WTC11 (cell line): Measurements from ENCODE around the gene CBY3. TPM values are rescaled to one million over a fixed set of nuclear protein-coding genes. Genes with fewer than 3 reads are reported as not detected.
"Not testable (repeated sequence)": the region's sequence is repeated elsewhere in the genome, so short reads cannot be mapped to it uniquely, and the experiment has no call there.

Experiments
- ATAC-seq: fragments of 200-7000 bp; cut with Tn5 transposase; 2 replicates; pipeline ENCODE4 v1.10.0; 2021; ENCODE audit warnings: mild to moderate bottlenecking, moderate library complexity
- CTCF ChIA-PET: fragments of 300-600 bp; sonication (Branson Sonifier 250); formaldehyde crosslinking; loops from one replicate; lab custom pipeline; 2021; ENCODE audit warnings: antibody characterized with exemption; lab: Charles Lee
- POLR2A ChIA-PET: fragments of 350-600 bp; sonication (Branson Sonifier 250); formaldehyde crosslinking; loops from one replicate; lab custom pipeline; 2021; ENCODE audit warnings: antibody characterized with exemption; lab: Charles Lee
- DNase-seq: peaks from one replicate; pipeline ENCODE4 v3.0.0; 2021; ENCODE audit warnings: low spot score
- H3K27ac Mint-ChIP-seq: 2 replicates; pipeline ENCODE4 v1.8.0; 2021; ENCODE audit warnings: mixed read lengths
- H3K27me3 Mint-ChIP-seq: 2 replicates; pipeline ENCODE4 v1.8.0; 2021; ENCODE audit warnings: low read depth, mild to moderate bottlenecking, moderate library complexity, mixed read lengths
- H3K36me3 Mint-ChIP-seq: 2 replicates; pipeline ENCODE4 v1.8.0; 2021; ENCODE audit warnings: mixed read lengths
- H3K4me1 Mint-ChIP-seq: 2 replicates; pipeline ENCODE4 v1.8.0; 2022; ENCODE audit warnings: mixed read lengths
- H3K4me3 Mint-ChIP-seq: 2 replicates; pipeline ENCODE4 v1.8.0; 2021; ENCODE audit warnings: mild to moderate bottlenecking, moderate library complexity, mixed read lengths
- H3K9me3 Mint-ChIP-seq: 2 replicates; pipeline ENCODE4 v1.8.0; 2021; ENCODE audit warnings: mixed read lengths
- ATF1 ChIP-seq: sonication (generic); formaldehyde crosslinking; IDR thresholded peaks from 2 replicates; pipeline ENCODE4 v1.8.1; 2023; ENCODE audit warnings: mild to moderate bottlenecking, moderate library complexity, missing genetic modification reagents
- EMX1 ChIP-seq: fragments of 250-450 bp; sonication (Bioruptor Pico); IDR thresholded peaks from 2 replicates; pipeline ENCODE4 v1.8.0; 2021; ENCODE audit warnings: mild to moderate bottlenecking
- FOXJ3 ChIP-seq: sonication (generic); formaldehyde crosslinking; IDR thresholded peaks from 2 replicates; pipeline ENCODE4 v1.9.0; 2021; ENCODE audit warnings: missing genetic modification reagents, mild to moderate bottlenecking, borderline replicate concordance
- FOXP1 ChIP-seq: sonication (generic); formaldehyde crosslinking; IDR thresholded peaks from 2 replicates; pipeline ENCODE4 v1.8.0; 2022; ENCODE audit warnings: missing genetic modification reagents, mild to moderate bottlenecking, moderate library complexity, borderline replicate concordance
- GABPB1 ChIP-seq: sonication (generic); formaldehyde crosslinking; IDR thresholded peaks from 2 replicates; pipeline ENCODE4 v1.8.1; 2023; ENCODE audit warnings: mild to moderate bottlenecking, missing genetic modification reagents
- GRHL2 ChIP-seq: fragments of 250-450 bp; sonication (Bioruptor Pico); IDR thresholded peaks from 2 replicates; pipeline ENCODE4 v1.8.0; 2022; ENCODE audit warnings: mild to moderate bottlenecking, moderate library complexity; ENCODE audit not compliant: insufficient replicate concordance, severe bottlenecking
- GTF2I ChIP-seq: fragments of 250-450 bp; sonication (Bioruptor Pico); conservative IDR thresholded peaks from 2 replicates; pipeline ENCODE4 v1.4.0; 2021; ENCODE audit warnings: mild to moderate bottlenecking
- HMGA2 ChIP-seq: fragments of 250-450 bp; sonication (Bioruptor Pico); IDR thresholded peaks from 2 replicates; pipeline ENCODE4 v1.4.0; 2021; ENCODE audit warnings: mild to moderate bottlenecking, moderate library complexity
- JAZF1 ChIP-seq: fragments of 250-450 bp; sonication (Bioruptor Pico); IDR thresholded peaks from 2 replicates; pipeline ENCODE4 v1.9.0; 2021; ENCODE audit warnings: moderate library complexity, mild to moderate bottlenecking, inconsistent platforms
- NFATC4 ChIP-seq: fragments of 250-450 bp; sonication (Bioruptor Pico); IDR thresholded peaks from 2 replicates; pipeline ENCODE4 v1.9.0; 2021; ENCODE audit warnings: mild to moderate bottlenecking
- NFE2L1 ChIP-seq: sonication (generic); formaldehyde crosslinking; IDR thresholded peaks from 2 replicates; pipeline ENCODE4 v1.8.1; 2023; ENCODE audit warnings: missing genetic modification reagents
- NFYB ChIP-seq: sonication (generic); formaldehyde crosslinking; conservative IDR thresholded peaks from 2 replicates; pipeline ENCODE4 v1.8.0; 2022; ENCODE audit warnings: low read depth, missing genetic modification reagents
- NR2C2 ChIP-seq: sonication (generic); formaldehyde crosslinking; IDR thresholded peaks from 2 replicates; pipeline ENCODE4 v1.8.0; 2022; ENCODE audit warnings: mild to moderate bottlenecking, missing genetic modification reagents
- NR3C1 ChIP-seq: sonication (generic); formaldehyde crosslinking; conservative IDR thresholded peaks from 2 replicates; pipeline ENCODE4 v1.8.1; 2023; ENCODE audit warnings: low read depth, mild to moderate bottlenecking, missing genetic modification reagents
- ZNF138 ChIP-seq: sonication (generic); formaldehyde crosslinking; conservative IDR thresholded peaks from 2 replicates; pipeline ENCODE4 v1.8.1; 2022; ENCODE audit warnings: mild to moderate bottlenecking, moderate library complexity, missing genetic modification reagents
- ZNF263 ChIP-seq: sonication (generic); formaldehyde crosslinking; IDR thresholded peaks from 2 replicates; pipeline ENCODE4 v1.8.1; 2022; ENCODE audit warnings: low read depth, mild to moderate bottlenecking, moderate library complexity, missing genetic modification reagents
- ZNF396 ChIP-seq: fragments of 250-450 bp; sonication (Bioruptor Pico); IDR thresholded peaks from 2 replicates; pipeline ENCODE4 v1.8.0; 2021; ENCODE audit warnings: mild to moderate bottlenecking, moderate library complexity, borderline replicate concordance
- total RNA-seq: library from RNA; stranded (reverse); gene quantifications from 3 replicates; pipeline ENCODE4 v1.2.3, GENCODE V29; 2021
- TF ChIP-seq, protein P1 (sequence below): sonication (generic); formaldehyde crosslinking; IDR thresholded peaks from 2 replicates; pipeline ENCODE4 v1.8.1; 2022; ENCODE audit warnings: mild to moderate bottlenecking, missing genetic modification reagents, moderate library complexity, borderline replicate concordance
- TF ChIP-seq, protein P2 (sequence below): sonication (generic); formaldehyde crosslinking; IDR thresholded peaks from 2 replicates; pipeline ENCODE4 v1.8.0; 2023; ENCODE audit warnings: missing genetic modification reagents, mild to moderate bottlenecking, borderline replicate concordance
- TF ChIP-seq, protein P3 (sequence below): sonication (generic); formaldehyde crosslinking; conservative IDR thresholded peaks from 2 replicates; pipeline ENCODE4 v1.8.1; 2022; ENCODE audit warnings: mild to moderate bottlenecking, missing genetic modification reagents
- TF ChIP-seq, protein P4 (sequence below): sonication (generic); formaldehyde crosslinking; IDR thresholded peaks from 2 replicates; pipeline ENCODE4 v1.8.1; 2023; ENCODE audit warnings: mild to moderate bottlenecking, moderate library complexity, missing genetic modification reagents

CBY3 gene
- total RNA-seq, 1 experiment from 2014 or later, result 0.37 TPM

DNA sequence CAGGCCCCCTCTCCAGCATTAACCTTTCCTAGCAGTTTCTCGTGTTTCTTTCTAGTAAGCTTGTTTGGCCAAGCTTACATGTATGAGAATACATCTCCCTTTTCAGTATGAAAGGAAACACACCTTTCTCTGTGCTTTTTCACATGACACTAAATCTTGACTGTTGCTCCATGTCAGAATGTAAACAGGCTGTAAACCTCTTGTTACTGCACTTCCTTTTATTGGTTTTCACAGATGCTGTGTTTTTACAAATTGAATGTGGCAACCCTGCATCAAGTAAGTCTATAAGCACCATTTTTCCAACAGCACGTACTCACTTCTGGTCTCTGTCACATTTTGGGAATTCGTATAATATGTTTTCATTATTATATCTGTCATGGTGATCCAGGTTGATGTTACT is 15.8 kb upstream of the CBY3 start (continued):
- TF ChIP-seq ZNF396 (CRISPR knock-in tag), result no peak

DNA sequence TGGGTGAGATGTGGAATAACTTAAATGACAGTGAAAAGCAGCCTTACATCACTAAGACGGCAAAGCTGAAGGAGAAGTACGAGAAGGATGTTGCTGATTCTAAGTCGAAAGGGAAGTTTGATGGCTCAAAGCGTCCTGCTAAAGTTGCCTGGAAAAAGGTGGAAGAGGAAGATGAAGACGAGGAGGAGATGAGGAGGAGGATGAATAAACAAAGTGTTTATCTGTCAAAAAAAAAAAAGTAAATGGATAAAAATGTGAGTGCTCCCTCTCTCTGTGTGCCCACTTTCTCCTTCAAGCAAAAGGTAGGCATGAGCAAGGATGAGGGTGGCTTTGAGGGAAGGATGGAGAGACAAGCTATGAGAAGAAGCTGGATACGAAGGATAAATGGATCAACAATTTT is 13.7 kb upstream of the CBY3 start:
- H3K27me3 Mint-ChIP-seq, result no peaks in the 10 kb centered on the region; the same call in 1 of the 2 replicates
- TF ChIP-seq JAZF1 (CRISPR knock-in tag) (no peak), NR2C2 (no peak), ZNF263 (CRISPR knock-in tag) (no peak), NFYB (CRISPR knock-in tag) (no peak), EMX1 (CRISPR knock-in tag) (no peak), NFE2L1 (no peak), FOXP1 (CRISPR knock-in tag) (no peak), NR3C1 (no peak), NFATC4 (CRISPR knock-in tag) (no peak), FOXJ3 (CRISPR knock-in tag) (no peak), GABPB1 (CRISPR knock-in tag) (no peak), GRHL2 (CRISPR knock-in tag) (no peak), GTF2I (CRISPR knock-in tag) (no peak), ZNF138 (CRISPR knock-in tag) (no peak), HMGA2 (CRISPR knock-in tag) (no peak), ATF1 (CRISPR knock-in tag) (no peak)
- TF ChIP-seq, protein P1, sequence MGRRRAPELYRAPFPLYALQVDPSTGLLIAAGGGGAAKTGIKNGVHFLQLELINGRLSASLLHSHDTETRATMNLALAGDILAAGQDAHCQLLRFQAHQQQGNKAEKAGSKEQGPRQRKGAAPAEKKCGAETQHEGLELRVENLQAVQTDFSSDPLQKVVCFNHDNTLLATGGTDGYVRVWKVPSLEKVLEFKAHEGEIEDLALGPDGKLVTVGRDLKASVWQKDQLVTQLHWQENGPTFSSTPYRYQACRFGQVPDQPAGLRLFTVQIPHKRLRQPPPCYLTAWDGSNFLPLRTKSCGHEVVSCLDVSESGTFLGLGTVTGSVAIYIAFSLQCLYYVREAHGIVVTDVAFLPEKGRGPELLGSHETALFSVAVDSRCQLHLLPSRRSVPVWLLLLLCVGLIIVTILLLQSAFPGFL (CRISPR knock-in tag), result no peak
- TF ChIP-seq, protein P2, sequence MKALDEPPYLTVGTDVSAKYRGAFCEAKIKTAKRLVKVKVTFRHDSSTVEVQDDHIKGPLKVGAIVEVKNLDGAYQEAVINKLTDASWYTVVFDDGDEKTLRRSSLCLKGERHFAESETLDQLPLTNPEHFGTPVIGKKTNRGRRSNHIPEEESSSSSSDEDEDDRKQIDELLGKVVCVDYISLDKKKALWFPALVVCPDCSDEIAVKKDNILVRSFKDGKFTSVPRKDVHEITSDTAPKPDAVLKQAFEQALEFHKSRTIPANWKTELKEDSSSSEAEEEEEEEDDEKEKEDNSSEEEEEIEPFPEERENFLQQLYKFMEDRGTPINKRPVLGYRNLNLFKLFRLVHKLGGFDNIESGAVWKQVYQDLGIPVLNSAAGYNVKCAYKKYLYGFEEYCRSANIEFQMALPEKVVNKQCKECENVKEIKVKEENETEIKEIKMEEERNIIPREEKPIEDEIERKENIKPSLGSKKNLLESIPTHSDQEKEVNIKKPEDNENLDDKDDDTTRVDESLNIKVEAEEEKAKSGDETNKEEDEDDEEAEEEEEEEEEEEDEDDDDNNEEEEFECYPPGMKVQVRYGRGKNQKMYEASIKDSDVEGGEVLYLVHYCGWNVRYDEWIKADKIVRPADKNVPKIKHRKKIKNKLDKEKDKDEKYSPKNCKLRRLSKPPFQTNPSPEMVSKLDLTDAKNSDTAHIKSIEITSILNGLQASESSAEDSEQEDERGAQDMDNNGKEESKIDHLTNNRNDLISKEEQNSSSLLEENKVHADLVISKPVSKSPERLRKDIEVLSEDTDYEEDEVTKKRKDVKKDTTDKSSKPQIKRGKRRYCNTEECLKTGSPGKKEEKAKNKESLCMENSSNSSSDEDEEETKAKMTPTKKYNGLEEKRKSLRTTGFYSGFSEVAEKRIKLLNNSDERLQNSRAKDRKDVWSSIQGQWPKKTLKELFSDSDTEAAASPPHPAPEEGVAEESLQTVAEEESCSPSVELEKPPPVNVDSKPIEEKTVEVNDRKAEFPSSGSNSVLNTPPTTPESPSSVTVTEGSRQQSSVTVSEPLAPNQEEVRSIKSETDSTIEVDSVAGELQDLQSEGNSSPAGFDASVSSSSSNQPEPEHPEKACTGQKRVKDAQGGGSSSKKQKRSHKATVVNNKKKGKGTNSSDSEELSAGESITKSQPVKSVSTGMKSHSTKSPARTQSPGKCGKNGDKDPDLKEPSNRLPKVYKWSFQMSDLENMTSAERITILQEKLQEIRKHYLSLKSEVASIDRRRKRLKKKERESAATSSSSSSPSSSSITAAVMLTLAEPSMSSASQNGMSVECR (CRISPR knock-in tag), result no peak
- TF ChIP-seq, protein P3, sequence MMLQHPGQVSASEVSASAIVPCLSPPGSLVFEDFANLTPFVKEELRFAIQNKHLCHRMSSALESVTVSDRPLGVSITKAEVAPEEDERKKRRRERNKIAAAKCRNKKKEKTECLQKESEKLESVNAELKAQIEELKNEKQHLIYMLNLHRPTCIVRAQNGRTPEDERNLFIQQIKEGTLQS (CRISPR knock-in tag), result no peak
- TF ChIP-seq, protein P4, sequence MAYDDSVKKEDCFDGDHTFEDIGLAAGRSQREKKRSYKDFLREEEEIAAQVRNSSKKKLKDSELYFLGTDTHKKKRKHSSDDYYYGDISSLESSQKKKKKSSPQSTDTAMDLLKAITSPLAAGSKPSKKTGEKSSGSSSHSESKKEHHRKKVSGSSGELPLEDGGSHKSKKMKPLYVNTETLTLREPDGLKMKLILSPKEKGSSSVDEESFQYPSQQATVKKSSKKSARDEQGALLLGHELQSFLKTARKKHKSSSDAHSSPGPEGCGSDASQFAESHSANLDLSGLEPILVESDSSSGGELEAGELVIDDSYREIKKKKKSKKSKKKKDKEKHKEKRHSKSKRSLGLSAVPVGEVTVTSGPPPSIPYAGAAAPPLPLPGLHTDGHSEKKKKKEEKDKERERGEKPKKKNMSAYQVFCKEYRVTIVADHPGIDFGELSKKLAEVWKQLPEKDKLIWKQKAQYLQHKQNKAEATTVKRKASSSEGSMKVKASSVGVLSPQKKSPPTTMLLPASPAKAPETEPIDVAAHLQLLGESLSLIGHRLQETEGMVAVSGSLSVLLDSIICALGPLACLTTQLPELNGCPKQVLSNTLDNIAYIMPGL (CRISPR knock-in tag), result no peak
- TF ChIP-seq, all 79 proteins: peak for 0
- Mint-ChIP-seq H3K36me3 (no peaks in the 10 kb centered on the region), H3K9me3 (no peaks in the 10 kb centered on the region; the same call in 1 of the 2 replicates), H3K4me3 (no peak overlapping the region), H3K27ac (no peak overlapping the region), H3K4me1 (peaks cover 10% of the 10 kb centered on the region)
- POLR2A ChIA-PET, result no interaction called here
- no peak for DNase-seq
- CTCF ChIA-PET, result interaction anchor here (0.8 to 1.2 kb wide), 5 partner anchors 10 to 108 kb away, joined by 3 to 4 read pairs (median 3); no protein-coding TSS in a partner anchor
- no peak for ATAC-seq

DNA sequence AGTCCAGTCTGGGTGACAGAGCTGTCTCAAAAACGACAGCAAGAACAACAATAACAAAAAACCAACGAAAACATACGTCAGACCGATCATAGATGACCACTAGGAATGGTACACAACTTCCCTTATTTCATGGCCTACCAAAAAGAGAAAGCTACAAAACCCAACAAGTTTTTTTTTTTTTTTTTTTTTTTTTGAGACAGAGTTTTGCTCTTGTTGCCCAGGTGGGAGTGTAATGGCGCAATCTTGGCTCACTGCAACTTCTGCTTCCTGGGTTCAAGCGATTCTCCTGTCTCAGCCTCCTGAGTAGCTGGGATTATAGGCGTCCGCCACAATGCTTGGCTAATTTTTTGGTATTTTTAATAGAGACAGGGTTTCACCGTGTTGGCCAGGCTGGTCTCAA is 8.4 kb upstream of the CBY3 start:
- H3K4me3 Mint-ChIP-seq, DNase-seq, H3K9me3 Mint-ChIP-seq, H3K4me1 Mint-ChIP-seq, H3K27me3 Mint-ChIP-seq, CTCF ChIA-PET, H3K27ac Mint-ChIP-seq, H3K36me3 Mint-ChIP-seq, ATAC-seq: not testable (repeated sequence)
- POLR2A ChIA-PET, result interaction anchor here (0.6 kb wide), 3 partner anchors 69 to 1433 kb away, joined by 3 read pairs; no protein-coding TSS in a partner anchor
